ENCODE data around the gene USP15.

USP15 gene

GRCh38 chr12:62347922-62348650 is 87.9 kb downstream of the USP15 start:
- TF ChIP-seq REST (IDR thresholded peaks at IDR 0.05; ENCODE audit: low read depth) (no peak), FOXM1 (IDR thresholded peaks at IDR 0.05; ENCODE audit: borderline replicate concordance, low read depth) (no peak), MAX (IDR thresholded peaks at IDR 0.05) (no peak), ZBTB7A (IDR thresholded peaks at IDR 0.05; ENCODE audit: low read depth) (no peak), USF1 (IDR thresholded peaks at IDR 0.05) (no peak), TEAD4 (IDR thresholded peaks at IDR 0.05) (no peak), CEBPB (IDR thresholded peaks at IDR 0.05) (no peak), EP300 (IDR thresholded peaks at IDR 0.05; ENCODE audit: borderline replicate concordance) (no peak), YY1 (IDR thresholded peaks at IDR 0.05; ENCODE audit: low read depth) (no peak), EGR1 (IDR thresholded peaks at IDR 0.05) (no peak), NFIC (IDR thresholded peaks at IDR 0.05) (no peak), RAD21 (IDR thresholded peaks at IDR 0.05; ENCODE audit: low read depth) (no peak), TCF12 (IDR thresholded peaks at IDR 0.05; ENCODE audit: low read depth) (no peak), CREB1 (IDR thresholded peaks at IDR 0.05; ENCODE audit: low read depth) (no peak), TAF1 (IDR thresholded peaks at IDR 0.05; ENCODE audit: low read depth) (no peak)

GRCh38 chr12:62350554-62350953 is 90.3 kb downstream of the USP15 start:
- TF ChIP-seq RAD21 (IDR thresholded peaks at IDR 0.05; ENCODE audit: low read depth): no peak
- no peak for TF ChIP-seq YY1 (IDR thresholded peaks at IDR 0.05; ENCODE audit: low read depth)
- no peak for TF ChIP-seq REST (IDR thresholded peaks at IDR 0.05; ENCODE audit: low read depth)
- TF ChIP-seq USF1 (IDR thresholded peaks at IDR 0.05): no peak
- TF ChIP-seq FOXM1 (IDR thresholded peaks at IDR 0.05; ENCODE audit: borderline replicate concordance, low read depth): no peak
- TF ChIP-seq CEBPB (IDR thresholded peaks at IDR 0.05): no peak
- TF ChIP-seq TEAD4 (IDR thresholded peaks at IDR 0.05): no peak
- TF ChIP-seq EP300 (IDR thresholded peaks at IDR 0.05; ENCODE audit: borderline replicate concordance): no peak
- no peak for TF ChIP-seq ZBTB7A (IDR thresholded peaks at IDR 0.05; ENCODE audit: low read depth)
- TF ChIP-seq TCF12 (IDR thresholded peaks at IDR 0.05; ENCODE audit: low read depth): no peak
- TF ChIP-seq CREB1 (IDR thresholded peaks at IDR 0.05; ENCODE audit: low read depth): no peak
- TF ChIP-seq EGR1 (IDR thresholded peaks at IDR 0.05): no peak
- no peak for TF ChIP-seq NFIC (IDR thresholded peaks at IDR 0.05)
- TF ChIP-seq TAF1 (IDR thresholded peaks at IDR 0.05; ENCODE audit: low read depth): no peak
- TF ChIP-seq MAX (IDR thresholded peaks at IDR 0.05): no peak

- TF ChIP-seq MAX (IDR thresholded peaks at IDR 0.05) (no peak), REST (IDR thresholded peaks at IDR 0.05; ENCODE audit: low read depth) (no peak), CEBPB (IDR thresholded peaks at IDR 0.05) (no peak), EP300 (IDR thresholded peaks at IDR 0.05; ENCODE audit: borderline replicate concordance) (no peak), EGR1 (IDR thresholded peaks at IDR 0.05) (no peak)
Observed at GRCh38 chr12:62351326-62351725, 91.1 kb downstream of the USP15 start.

- TF ChIP-seq CEBPB (IDR thresholded peaks at IDR 0.05) (no peak), USF1 (IDR thresholded peaks at IDR 0.05) (no peak), TAF1 (IDR thresholded peaks at IDR 0.05; ENCODE audit: low read depth) (no peak), FOXM1 (IDR thresholded peaks at IDR 0.05; ENCODE audit: borderline replicate concordance, low read depth) (no peak), MAX (IDR thresholded peaks at IDR 0.05) (no peak), ZBTB7A (IDR thresholded peaks at IDR 0.05; ENCODE audit: low read depth) (no peak), EGR1 (IDR thresholded peaks at IDR 0.05) (no peak), EP300 (IDR thresholded peaks at IDR 0.05; ENCODE audit: borderline replicate concordance) (no peak), YY1 (IDR thresholded peaks at IDR 0.05; ENCODE audit: low read depth) (no peak), NFIC (IDR thresholded peaks at IDR 0.05) (no peak), TCF12 (IDR thresholded peaks at IDR 0.05; ENCODE audit: low read depth) (no peak), CREB1 (IDR thresholded peaks at IDR 0.05; ENCODE audit: low read depth) (no peak), REST (IDR thresholded peaks at IDR 0.05; ENCODE audit: low read depth) (no peak), RAD21 (IDR thresholded peaks at IDR 0.05; ENCODE audit: low read depth) (no peak), TEAD4 (IDR thresholded peaks at IDR 0.05) (no peak)
Observed at GRCh38 chr12:62361048-62361447, 100.8 kb downstream of the USP15 start.
